Measurements from ENCODE around the gene IRF8.
"Not testable (repeated sequence)": the region's sequence is repeated elsewhere in the genome, so short reads cannot be mapped to it uniquely, and the experiment has no call there.

The IRF8 gene, protein sequence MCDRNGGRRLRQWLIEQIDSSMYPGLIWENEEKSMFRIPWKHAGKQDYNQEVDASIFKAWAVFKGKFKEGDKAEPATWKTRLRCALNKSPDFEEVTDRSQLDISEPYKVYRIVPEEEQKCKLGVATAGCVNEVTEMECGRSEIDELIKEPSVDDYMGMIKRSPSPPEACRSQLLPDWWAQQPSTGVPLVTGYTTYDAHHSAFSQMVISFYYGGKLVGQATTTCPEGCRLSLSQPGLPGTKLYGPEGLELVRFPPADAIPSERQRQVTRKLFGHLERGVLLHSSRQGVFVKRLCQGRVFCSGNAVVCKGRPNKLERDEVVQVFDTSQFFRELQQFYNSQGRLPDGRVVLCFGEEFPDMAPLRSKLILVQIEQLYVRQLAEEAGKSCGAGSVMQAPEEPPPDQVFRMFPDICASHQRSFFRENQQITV

DNA sequence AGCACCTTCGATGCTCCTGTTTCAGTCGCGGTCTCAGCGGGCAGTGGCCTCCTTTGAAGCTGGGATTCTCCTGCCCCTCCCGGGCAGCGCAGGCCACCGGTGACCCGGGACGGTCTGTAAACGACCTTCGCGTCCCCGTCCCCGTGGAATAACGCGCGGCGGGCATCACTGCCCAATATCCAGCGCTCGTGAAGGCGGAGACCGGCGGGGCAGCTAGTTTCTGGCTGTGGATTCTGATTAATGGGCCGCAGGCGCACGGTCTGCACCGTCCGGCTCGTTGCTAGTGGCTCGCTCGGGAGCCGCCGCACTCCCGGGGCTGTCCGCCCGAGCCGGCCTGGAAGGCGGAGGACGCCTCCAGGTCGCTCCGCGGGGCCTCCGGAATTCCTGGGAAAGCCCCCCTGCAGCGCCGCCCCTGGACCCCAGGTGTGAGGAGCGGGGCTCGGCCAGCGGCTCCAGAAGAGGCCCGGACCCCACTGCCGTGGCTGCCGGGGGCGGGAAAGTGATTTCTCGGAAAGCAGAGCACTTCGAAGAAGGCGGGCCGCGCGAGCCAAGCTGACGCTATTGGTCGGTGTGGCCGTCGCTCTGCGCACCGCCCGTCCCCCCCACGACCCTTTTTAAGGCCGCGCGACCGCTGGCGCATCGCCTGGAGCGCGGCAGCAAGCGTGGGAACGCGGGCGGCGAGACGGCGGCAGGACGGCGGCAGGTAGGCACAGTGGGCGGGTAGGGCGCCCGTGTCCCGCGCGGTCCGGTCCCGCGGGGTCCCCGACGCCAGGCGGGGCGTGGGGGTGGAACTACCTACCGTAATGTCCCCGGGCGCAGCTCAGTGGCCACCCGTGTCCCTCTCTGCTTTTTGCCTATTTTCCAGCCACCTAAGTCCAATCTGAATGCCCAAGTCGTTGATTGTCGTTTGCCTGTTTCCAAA is at the start of gene IRF8:
IRF8 (plus strand) TSS at position 642 of the 922 bp plus-strand sequence. CDS start 3,854 bp downstream, outside the sequence.
- DNase-seq: peak; percentile 85
- H3K9me3 Mint-ChIP-seq: no peaks in the 10 kb centered on the region
- peaks cover 58% of the 10 kb centered on the region for H3K4me1 Mint-ChIP-seq
- CTCF ChIA-PET: interaction anchor here (0.7 to 3.1 kb wide), 7 partner anchors 77 to 91 kb away, joined by 3 to 12 read pairs (median 5); no protein-coding TSS in a partner anchor
- H3K4me3 Mint-ChIP-seq: peak within 1 kb of the TSS; percentile 86
- H3K27me3 Mint-ChIP-seq: peaks cover 30% of the 10 kb centered on the region
- H3K36me3 Mint-ChIP-seq: peaks cover 13% of the 10 kb centered on the region
- H3K27ac Mint-ChIP-seq: peak within 1 kb of the TSS; percentile 75

DNA sequence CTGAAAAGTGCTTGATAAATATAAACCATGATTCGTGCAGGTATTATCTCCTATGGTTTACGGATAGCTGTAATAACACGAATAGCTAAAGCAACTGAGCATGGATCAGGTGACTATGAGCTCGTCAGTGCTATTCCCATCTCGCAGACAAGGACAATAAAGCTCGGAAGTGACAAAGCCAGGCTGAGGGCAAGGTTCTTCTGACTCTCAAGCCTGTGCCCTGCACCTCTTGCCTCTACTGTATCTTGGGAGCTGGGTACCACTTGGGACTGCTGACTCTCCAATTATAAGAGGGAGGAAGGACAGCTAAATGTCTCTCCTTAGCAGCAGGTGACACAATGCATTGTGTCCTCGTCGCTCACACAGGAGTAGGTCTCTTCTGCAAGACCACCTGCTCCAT is 49.6 kb upstream of the IRF8 start:
- Mint-ChIP-seq H3K9me3 (no peaks in the 10 kb centered on the region), H3K4me1 (no peaks in the 10 kb centered on the region), H3K36me3 (no peaks in the 10 kb centered on the region), H3K27ac (no peak overlapping the region), H3K4me3 (no peak overlapping the region), H3K27me3 (peaks cover 49% of the 10 kb centered on the region)
- DNase-seq: no peak
- CTCF ChIA-PET: no interaction called here

DNA sequence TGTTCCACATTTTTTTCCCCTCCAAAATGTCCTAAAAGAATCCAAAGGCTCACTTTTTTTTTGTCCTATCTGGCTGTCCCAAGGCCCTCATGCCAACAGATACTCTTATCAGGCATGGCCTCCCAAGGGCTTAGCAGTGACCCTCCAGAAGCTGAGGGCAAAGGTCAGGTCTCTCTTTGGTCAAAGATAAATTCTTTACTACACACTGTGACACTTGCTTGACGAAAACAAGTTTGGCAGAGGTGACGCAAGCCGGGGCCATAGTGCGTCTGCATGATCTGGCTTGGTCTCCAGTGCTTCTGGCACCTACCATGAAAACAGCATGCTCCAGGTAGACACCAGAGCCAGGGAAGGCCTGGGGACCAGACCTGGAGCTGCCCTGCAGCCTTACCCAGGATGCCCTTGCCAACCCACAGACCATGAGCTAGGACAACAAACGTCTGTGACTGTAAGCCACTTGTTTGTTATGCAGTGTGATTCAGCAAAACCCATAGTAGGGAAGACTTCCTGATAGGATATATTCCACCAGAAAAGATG is 48.5 kb upstream of the IRF8 start:
- CTCF ChIA-PET: no interaction called here
- no peak for DNase-seq

DNA sequence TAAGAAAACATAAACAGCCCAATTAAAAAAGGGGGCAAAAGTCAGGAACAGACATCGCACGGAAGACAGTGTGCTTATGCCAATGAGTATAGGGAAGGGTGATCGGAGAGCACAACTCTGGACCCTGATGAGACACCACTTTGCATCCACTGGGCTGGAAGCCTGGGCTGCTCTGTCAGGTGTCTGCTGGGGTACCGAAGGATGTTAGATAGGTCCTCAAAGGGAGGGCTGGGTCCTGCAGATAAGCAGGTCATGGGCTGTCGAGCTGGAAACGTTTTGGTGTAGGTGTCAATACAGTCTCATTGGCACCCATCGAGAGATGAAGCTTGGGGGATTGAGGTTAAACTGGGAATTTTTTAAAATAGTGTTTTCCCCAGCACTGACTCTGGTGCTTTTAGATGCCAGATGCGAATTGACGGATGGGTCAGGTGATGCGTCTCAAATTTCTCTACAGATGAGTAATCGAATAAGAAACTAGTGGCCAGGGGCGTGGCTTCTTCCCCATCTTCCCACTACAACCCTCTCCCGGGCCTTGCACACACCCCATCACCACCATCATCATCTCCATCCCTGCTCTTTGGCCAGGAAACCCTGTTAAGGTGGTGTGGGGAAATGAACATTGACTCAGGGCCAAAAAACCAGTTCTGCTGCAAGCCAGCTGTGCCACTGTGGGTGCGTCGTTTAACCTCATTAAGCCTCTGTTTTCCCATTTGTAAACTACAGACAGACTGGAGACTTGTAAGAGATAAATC is 47.8 kb upstream of the IRF8 start:
- H3K36me3 Mint-ChIP-seq: no peaks in the 10 kb centered on the region
- no peaks in the 10 kb centered on the region for H3K4me1 Mint-ChIP-seq
- peaks cover 55% of the 10 kb centered on the region for H3K27me3 Mint-ChIP-seq
- no peak overlapping the region for H3K4me3 Mint-ChIP-seq
- CTCF ChIA-PET: no interaction called here
- H3K9me3 Mint-ChIP-seq: no peaks in the 10 kb centered on the region
- DNase-seq: no peak
- H3K27ac Mint-ChIP-seq: no peak overlapping the region

More for the DNA sequence above, 48.5 kb upstream of the IRF8 start:
- Mint-ChIP-seq H3K27me3 (peaks cover 47% of the 10 kb centered on the region), H3K4me1 (no peaks in the 10 kb centered on the region), H3K4me3 (no peak overlapping the region), H3K9me3 (no peaks in the 10 kb centered on the region), H3K27ac (no peak overlapping the region), H3K36me3 (no peaks in the 10 kb centered on the region)

DNA sequence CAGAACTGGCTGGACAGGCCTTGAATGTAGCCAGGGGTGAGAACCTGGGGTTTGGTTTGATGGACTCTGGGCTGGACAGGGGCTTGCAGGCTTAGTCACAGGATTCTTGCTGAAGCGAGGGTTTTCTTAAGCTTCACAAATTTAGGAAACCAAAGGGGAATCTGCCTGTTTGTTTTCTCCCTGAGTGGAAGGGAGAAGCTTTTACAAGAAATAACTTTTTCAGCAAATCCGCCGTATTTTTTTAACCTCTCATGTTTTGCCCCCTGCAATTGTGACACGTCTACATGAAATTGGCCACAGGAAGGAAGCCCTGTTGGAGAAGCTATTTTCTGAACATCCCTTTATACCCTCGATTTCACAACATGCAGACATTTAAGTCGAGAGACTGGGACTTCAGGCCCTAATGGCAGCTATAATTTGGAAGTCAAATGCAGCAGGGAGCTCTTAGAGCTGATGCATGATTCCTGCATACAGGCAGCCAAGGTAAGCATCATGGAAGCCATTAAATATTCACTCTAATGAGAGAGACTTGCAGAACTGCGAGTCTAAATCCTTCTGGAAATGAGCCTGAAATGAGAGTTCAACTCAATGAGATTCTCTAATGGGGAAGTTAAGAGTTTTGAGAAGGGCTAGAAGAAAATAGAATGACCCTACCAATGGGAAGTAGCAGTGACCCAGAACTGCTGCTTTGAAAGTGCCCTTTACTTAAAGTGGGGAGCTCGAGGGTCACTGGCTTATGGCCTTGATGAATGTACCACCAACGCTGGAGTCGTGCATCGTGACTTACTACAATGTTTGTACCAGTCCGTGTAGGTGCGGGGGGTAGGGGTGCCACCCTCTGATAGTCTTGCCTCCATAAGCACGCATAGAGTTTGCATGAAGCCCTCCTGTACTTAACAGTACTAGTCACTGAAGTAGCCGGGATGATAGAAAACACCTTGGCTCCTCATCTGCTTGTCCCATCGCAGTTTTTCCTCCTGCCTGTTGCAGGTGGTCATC is 45.1 kb upstream of the IRF8 start:
- no peak overlapping the region for H3K27ac Mint-ChIP-seq
- H3K4me1 Mint-ChIP-seq: no peaks in the 10 kb centered on the region
- no peak overlapping the region for H3K4me3 Mint-ChIP-seq
- no peaks in the 10 kb centered on the region for H3K9me3 Mint-ChIP-seq
- peaks cover 52% of the 10 kb centered on the region for H3K27me3 Mint-ChIP-seq
- CTCF ChIA-PET: no interaction called here
- H3K36me3 Mint-ChIP-seq: no peaks in the 10 kb centered on the region
- no peak for DNase-seq

DNA sequence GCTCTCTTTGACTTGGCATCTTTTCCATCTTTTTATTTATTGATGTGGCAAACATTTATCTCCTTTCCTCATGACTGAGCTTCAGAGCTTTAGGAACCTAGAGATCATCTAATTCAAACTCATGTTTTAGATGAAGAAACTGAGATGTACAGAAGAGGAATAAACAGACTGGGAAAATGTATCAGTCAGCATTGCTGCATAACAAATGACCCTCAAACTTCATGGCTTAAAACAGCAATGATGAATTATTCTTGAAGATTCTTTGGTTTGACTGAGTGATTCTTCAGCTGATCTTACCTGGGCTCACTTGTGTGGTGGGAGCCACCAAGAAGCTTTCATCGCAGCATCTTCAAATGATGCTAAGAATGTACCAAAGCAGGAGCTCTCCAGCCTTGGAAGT is 44.0 kb upstream of the IRF8 start:
- no peak for DNase-seq
- no peaks in the 10 kb centered on the region for H3K9me3 Mint-ChIP-seq
- H3K27me3 Mint-ChIP-seq: peaks cover 47% of the 10 kb centered on the region
- no peaks in the 10 kb centered on the region for H3K4me1 Mint-ChIP-seq
- H3K27ac Mint-ChIP-seq: no peak overlapping the region
- H3K4me3 Mint-ChIP-seq: no peak overlapping the region
- no peaks in the 10 kb centered on the region for H3K36me3 Mint-ChIP-seq
- CTCF ChIA-PET: no interaction called here

DNA sequence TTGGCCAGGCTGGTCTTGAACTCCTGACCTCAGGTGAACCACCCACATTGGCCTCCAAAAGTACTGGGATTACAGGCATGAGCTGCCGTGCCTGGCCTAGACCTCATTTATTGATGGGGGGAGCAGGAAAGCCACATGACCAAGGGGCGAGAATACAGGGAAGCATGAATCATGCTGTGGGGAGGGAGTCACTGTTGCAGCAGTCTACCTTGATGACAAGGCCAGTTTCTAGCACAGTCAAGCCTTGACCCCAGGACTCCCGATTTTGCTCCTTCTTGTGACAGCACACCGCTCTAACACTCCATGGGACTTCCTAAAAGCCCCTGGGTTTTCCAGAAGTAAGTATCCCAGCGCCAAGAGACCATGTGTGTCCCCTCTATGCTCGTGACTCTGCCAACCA is 42.9 kb upstream of the IRF8 start:
- Mint-ChIP-seq H3K9me3 (no peaks in the 10 kb centered on the region), H3K27me3 (peaks cover 44% of the 10 kb centered on the region), H3K36me3 (no peaks in the 10 kb centered on the region), H3K4me1 (no peaks in the 10 kb centered on the region), H3K27ac (no peak overlapping the region), H3K4me3 (no peak overlapping the region)
- DNase-seq: no peak
- CTCF ChIA-PET: no interaction called here

DNA sequence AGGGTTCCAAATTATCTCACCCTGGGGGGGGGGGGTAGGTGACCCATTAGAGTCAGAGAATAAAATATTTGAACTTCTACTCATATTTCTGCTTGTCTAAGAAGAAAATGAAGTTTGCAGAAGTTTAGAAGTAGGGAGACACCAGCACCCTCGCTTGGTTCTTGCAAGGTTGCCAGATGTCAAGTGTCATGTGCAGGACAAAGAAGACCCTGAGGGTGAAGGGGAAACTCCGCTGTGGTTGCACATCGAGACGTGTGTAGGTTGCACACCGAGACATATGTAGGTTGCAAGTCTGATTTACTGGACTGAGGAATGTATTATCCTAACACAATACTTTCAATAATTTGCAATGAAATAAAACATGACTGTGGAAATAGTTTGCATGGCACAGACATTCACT is 42.4 kb upstream of the IRF8 start:
- Mint-ChIP-seq H3K27ac (no peak overlapping the region), H3K4me1 (no peaks in the 10 kb centered on the region), H3K9me3 (no peaks in the 10 kb centered on the region), H3K36me3 (no peaks in the 10 kb centered on the region), H3K27me3 (peaks cover 44% of the 10 kb centered on the region), H3K4me3 (no peak overlapping the region)
- CTCF ChIA-PET: no interaction called here
- DNase-seq: no peak

DNA sequence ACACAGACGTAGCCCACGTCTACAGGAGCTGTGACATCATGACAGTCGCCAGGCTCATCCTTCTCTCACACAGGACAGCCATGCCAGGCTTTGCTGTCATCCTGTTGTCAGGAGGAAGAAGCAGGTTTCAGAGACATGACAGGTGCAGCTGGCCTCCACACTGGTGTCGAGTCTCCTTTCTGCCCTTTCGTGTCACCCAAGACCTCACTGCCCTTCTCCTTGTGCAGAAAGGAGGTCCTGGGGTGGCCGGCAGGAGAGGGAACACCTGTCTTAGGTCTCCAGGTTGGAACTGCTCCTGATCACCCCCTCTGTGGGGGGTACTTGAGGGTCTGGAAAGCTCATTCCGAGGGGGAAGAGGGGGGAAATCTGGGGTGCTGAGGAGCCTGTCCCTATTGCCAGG is 41.6 kb upstream of the IRF8 start:
- Mint-ChIP-seq H3K9me3 (no peaks in the 10 kb centered on the region), H3K36me3 (no peaks in the 10 kb centered on the region), H3K4me3 (no peak overlapping the region), H3K27me3 (peaks cover 45% of the 10 kb centered on the region), H3K4me1 (no peaks in the 10 kb centered on the region), H3K27ac (no peak overlapping the region)
- CTCF ChIA-PET: no interaction called here
- no peak for DNase-seq

DNA sequence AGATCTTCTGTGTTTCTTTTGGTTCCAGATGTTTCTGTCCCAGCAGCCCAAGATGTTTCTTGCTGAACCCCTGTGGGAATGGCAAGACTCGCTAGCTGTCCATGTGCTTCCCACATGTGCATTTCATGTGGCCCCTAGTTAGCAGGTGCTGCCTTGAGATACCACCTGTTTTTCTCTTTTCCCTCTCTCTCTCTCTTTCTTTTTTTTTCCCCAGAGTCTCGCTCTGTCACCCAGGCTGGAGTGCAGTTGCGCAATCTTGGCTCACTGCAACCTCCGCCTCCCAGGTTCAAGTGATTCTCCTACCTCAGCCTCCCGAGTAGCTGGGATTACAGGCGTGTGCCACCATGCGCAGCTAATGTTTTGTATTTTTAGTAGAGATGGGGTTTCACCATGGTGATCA is 40.4 kb upstream of the IRF8 start:
- CTCF ChIA-PET: interaction anchor here (1.0 kb wide), 1 partner anchor 37 kb away, joined by 4 read pairs; no protein-coding TSS in a partner anchor
- not testable (repeated sequence) for H3K36me3 Mint-ChIP-seq, DNase-seq, H3K4me3 Mint-ChIP-seq, H3K4me1 Mint-ChIP-seq, H3K27ac Mint-ChIP-seq, H3K9me3 Mint-ChIP-seq
- peaks cover 44% of the 10 kb centered on the region for H3K27me3 Mint-ChIP-seq

DNA sequence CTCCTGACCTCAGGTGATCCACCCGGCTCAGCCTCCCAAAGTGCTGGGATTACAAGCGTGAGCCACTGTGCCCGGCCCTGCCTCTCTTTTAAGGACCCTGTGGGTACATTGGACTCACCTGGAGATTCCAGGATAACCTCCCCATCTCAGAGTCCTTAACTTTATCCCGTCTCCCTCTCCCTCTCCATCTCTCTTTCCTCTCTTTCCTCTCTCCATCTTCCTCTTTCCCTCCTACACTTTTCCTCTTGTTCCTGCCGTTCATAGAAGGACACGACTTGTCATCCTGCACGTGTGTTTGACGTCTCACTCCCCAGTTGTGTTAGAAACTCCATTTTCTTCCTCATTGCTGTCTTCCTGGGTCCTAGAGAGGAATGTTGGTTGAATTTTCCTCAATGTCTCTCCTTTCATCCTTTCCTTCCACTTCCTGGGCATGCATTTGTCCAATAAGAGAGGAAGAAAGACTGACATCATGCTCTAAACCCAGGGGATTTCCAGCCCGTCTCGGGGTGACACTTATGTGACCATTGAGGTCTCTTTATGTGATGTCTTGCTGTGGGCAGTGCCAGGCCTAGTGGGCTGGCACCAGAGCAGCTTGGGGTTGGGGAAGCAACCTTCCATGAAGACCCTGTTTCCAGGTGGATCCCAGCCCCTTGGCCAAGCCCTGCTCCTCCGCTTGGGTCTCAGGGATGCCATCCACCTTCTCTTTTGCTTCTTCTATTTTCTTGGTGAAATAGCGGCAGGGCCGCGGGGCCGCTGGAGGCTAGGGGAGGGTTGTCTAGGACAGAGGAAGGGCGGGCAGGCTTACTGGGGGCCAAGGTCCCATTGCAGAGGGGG is 39.8 kb upstream of the IRF8 start:
- Mint-ChIP-seq H3K27me3 (peaks cover 39% of the 10 kb centered on the region), H3K36me3 (no peaks in the 10 kb centered on the region), H3K4me1 (peaks cover 2% of the 10 kb centered on the region), H3K4me3 (no peak overlapping the region), H3K9me3 (no peaks in the 10 kb centered on the region), H3K27ac (no peak overlapping the region)
- CTCF ChIA-PET: interaction anchor here (1.0 to 1.4 kb wide), 2 partner anchors 37 to 38 kb away, joined by 4 to 5 read pairs; no protein-coding TSS in a partner anchor
- DNase-seq: no peak

DNA sequence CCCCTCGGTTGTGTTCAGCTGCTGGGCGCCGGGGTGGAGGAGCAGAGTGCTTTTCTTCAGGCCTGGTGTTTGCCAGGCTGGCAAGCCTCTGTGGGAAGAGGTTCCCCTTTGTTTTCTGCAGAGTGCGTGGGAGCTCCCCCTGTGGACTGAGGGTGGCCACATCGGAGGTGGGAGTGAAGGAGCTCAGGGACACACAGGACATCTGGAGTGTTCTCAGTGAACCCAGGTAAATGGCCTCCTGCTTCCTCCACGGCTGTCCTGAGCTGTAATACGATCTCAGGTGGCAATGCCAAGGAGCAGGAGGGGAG is 39.2 kb upstream of the IRF8 start:
- H3K27ac Mint-ChIP-seq: no peak overlapping the region
- H3K36me3 Mint-ChIP-seq: no peaks in the 10 kb centered on the region
- peaks cover 34% of the 10 kb centered on the region for H3K27me3 Mint-ChIP-seq
- no peak overlapping the region for H3K4me3 Mint-ChIP-seq
- peaks cover 2% of the 10 kb centered on the region for H3K4me1 Mint-ChIP-seq
- no peak for DNase-seq
- CTCF ChIA-PET: interaction anchor here (1.4 kb wide), 1 partner anchor 38 kb away, joined by 5 read pairs; no protein-coding TSS in a partner anchor
- H3K9me3 Mint-ChIP-seq: no peaks in the 10 kb centered on the region

Data from activated naive CD4-positive, alpha-beta T cell treated with anti-CD3 and anti-CD28 coated beads, Interleukin-2, amount 10 ng/mL, durations not matched to agents 7 days and 5 days (primary cell).